Thoracic aorta (tissue), 2 donors: ENCODE data around the gene MIER1. TPM values are rescaled to one million over a fixed set of nuclear protein-coding genes. Genes with fewer than 3 reads are reported as not detected.

Experiments
- ATAC-seq: fragments of 150-250 bp; one replicate; pipeline ENCODE4 v1.8.0; 2017; ENCODE audit warnings: low read depth; ENCODE audit not compliant: insufficient number of reproducible peaks, low FRiP score
- DNase-seq: peaks from one replicate; pipeline ENCODE4 v3.0.0-alpha.2; 2020; ENCODE audit warnings: low spot score
- H3K27ac ChIP-seq, 2 donors: fragments of 200-600 bp; sonication (generic); 1 replicate in 1 of 2; 2 replicates in 1 of 2; pipeline ENCODE4 v1.5.1; 2016; ENCODE audit warnings: mild to moderate bottlenecking in 2 of 2, moderate library complexity in 2 of 2
- H3K27me3 ChIP-seq: fragments of 200-600 bp; sonication (generic); replicated peaks from 2 replicates; pipeline ENCODE4 v1.6.0; 2016; ENCODE audit warnings: mild to moderate bottlenecking; ENCODE audit not compliant: insufficient read depth
- H3K36me3 ChIP-seq: fragments of 200-600 bp; sonication (generic); one replicate; pipeline ENCODE4 v1.5.1; 2016
- H3K4me1 ChIP-seq, 2 donors: fragments of 200-600 bp; sonication (generic); 1 replicate in 1 of 2; 2 replicates in 1 of 2; pipeline versions ENCODE4 v1.5.1 to v1.6.0; 2016; ENCODE audit warnings: low read depth in 2 of 2, mild to moderate bottlenecking in 1 of 2; ENCODE audit not compliant: control insufficient read depth in 1 of 2
- H3K4me3 ChIP-seq: fragments of 200-600 bp; sonication (generic); 2 replicates; pipeline ENCODE4 v1.5.1; 2016; ENCODE audit warnings: mild to moderate bottlenecking
- H3K9me3 ChIP-seq: fragments of 200-600 bp; sonication (generic); 2 replicates; pipeline ENCODE4 v1.5.1; 2016
- total RNA-seq, 2 donors: library from RNA; depleted of rRNA; stranded (reverse); fragments of >200 nt; gene quantifications; one replicate each; pipeline versions ENCODE4 v1.1.0 to v1.2.3, GENCODE V29; 2016
- TF ChIP-seq, protein P1 (sequence below): fragments of 200-600 bp; sonication (generic); IDR thresholded peaks from one replicate; pipeline ENCODE4 v1.5.1; 2019; ENCODE audit warnings: antibody characterized with exemption

The MIER1 gene
- total RNA-seq, 2 donors from 2014 or later: 46.0 to 50.9 TPM

DNA sequence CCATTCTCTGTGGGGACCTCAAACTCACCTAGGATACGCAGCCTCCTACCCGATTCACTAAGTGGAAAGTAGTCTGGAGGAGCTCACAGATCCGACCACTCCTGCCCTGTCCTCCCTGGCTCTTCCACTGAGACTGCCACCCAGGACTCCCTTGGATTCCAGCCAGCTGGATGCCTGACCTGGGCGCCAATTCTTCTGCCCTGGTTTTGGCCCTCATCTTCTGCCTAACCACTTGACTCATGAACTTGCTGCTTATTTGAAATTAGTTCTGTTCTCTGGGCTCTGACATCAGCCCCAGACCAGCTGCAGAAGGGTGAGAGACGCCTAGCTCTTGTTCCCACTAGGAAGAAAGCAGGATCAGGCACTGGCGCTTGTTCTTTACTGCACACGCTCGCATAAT, 80.3 kb downstream of the MIER1 start:
- Histone ChIP-seq H3K27ac (peak overlapping the region; percentile 1 to 26), H3K27me3 (no peaks in the 10 kb centered on the region), H3K36me3 (peaks cover 15% of the 10 kb centered on the region), H3K9me3 (no peaks in the 10 kb centered on the region), H3K4me1 (peaks cover 6 to 35% of the 10 kb centered on the region in 2 donors), H3K4me3 (no peak overlapping the region)
- DNase-seq: no peak
- ATAC-seq: no peak
- TF ChIP-seq, protein P1, sequence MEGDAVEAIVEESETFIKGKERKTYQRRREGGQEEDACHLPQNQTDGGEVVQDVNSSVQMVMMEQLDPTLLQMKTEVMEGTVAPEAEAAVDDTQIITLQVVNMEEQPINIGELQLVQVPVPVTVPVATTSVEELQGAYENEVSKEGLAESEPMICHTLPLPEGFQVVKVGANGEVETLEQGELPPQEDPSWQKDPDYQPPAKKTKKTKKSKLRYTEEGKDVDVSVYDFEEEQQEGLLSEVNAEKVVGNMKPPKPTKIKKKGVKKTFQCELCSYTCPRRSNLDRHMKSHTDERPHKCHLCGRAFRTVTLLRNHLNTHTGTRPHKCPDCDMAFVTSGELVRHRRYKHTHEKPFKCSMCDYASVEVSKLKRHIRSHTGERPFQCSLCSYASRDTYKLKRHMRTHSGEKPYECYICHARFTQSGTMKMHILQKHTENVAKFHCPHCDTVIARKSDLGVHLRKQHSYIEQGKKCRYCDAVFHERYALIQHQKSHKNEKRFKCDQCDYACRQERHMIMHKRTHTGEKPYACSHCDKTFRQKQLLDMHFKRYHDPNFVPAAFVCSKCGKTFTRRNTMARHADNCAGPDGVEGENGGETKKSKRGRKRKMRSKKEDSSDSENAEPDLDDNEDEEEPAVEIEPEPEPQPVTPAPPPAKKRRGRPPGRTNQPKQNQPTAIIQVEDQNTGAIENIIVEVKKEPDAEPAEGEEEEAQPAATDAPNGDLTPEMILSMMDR: no peak

GRCh38 chr1:67009792-67010191, 85.0 kb downstream of the MIER1 start:
- Histone ChIP-seq H3K9me3 (no peaks in the 10 kb centered on the region), H3K27ac (no peak overlapping the region), H3K36me3 (no peaks in the 10 kb centered on the region), H3K4me1 (peaks cover 3 to 19% of the 10 kb centered on the region in 2 donors), H3K27me3 (no peaks in the 10 kb centered on the region), H3K4me3 (no peak overlapping the region)
- no peak for ATAC-seq
- no peak for DNase-seq
- TF ChIP-seq, protein P1: no peak

- TF ChIP-seq, protein P1: no peak
Measured at GRCh38 chr1:67013573-67013972, 88.8 kb downstream of the MIER1 start.

GRCh38 chr1:67018574-67018973, 93.8 kb downstream of the MIER1 start:
- DNase-seq: no peak
- ATAC-seq: no peak
- TF ChIP-seq, protein P1: no peak
- Histone ChIP-seq H3K27ac (peak overlapping the region; percentile 81 to 86), H3K27me3 (no peaks in the 10 kb centered on the region), H3K4me1 (peaks cover 23 to 63% of the 10 kb centered on the region in 2 donors), H3K36me3 (no peaks in the 10 kb centered on the region), H3K4me3 (no peak overlapping the region), H3K9me3 (no peaks in the 10 kb centered on the region)

More at GRCh38 chr1:67013573-67013972, 88.8 kb downstream of the MIER1 start:
- DNase-seq: no peak
- Histone ChIP-seq H3K9me3 (no peaks in the 10 kb centered on the region), H3K27ac (peak overlapping the region in 1 of 2 donors; percentile 17), H3K36me3 (no peaks in the 10 kb centered on the region), H3K4me1 (peaks cover 11 to 26% of the 10 kb centered on the region in 2 donors), H3K27me3 (no peaks in the 10 kb centered on the region), H3K4me3 (no peak overlapping the region)
- ATAC-seq: no peak

DNA sequence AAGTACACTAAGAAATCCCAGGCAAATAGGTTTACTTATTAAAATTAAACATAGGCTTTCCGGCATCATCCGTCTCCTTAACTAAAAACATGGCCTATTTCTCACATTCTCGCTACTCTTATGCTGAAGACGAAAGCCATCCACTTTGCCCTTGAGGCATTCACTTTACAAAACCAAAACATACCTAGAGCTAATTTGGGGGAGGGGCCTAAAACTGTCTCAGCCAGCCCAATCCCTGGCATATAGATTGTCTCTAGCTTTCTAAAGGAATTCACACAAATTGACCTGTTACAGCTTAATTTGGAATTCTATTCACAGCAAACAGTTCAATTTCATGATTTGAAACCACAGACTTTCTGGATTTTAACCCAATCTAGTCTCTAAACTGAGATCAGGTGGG, 94.3 kb downstream of the MIER1 start:
- H3K27me3 ChIP-seq: no peaks in the 10 kb centered on the region
- no peak for ATAC-seq
- H3K4me3 ChIP-seq: no peak overlapping the region
- no peaks in the 10 kb centered on the region for H3K9me3 ChIP-seq
- peaks cover 22 to 61% of the 10 kb centered on the region in 2 donors for H3K4me1 ChIP-seq
- peak overlapping the region; percentile 81 to 86 for H3K27ac ChIP-seq
- H3K36me3 ChIP-seq: no peaks in the 10 kb centered on the region
- DNase-seq: no peak
- TF ChIP-seq, protein P1: no peak
